HG03457 (cell line): ENCODE measurements around the gene FSTL5.
"Not testable (repeated sequence)": the region's sequence is repeated elsewhere in the genome, so short reads cannot be mapped to it uniquely, and the experiment has no call there.

ENCODE experiments used
- ATAC-seq: cut with Tn5 transposase; IDR thresholded peaks from one replicate; pipeline ENCODE4 v1.9.1; 2021; ENCODE audit warnings: moderate number of reproducible peaks; ENCODE audit not compliant: unreplicated experiment

The FSTL5 gene

GRCh38 chr4:162104459-162105124 is 59.2 kb downstream of the FSTL5 start:
- no peak for ATAC-seq

- ATAC-seq = not testable (repeated sequence)
These were observed 59.9 kb downstream of the FSTL5 start for GRCh38 chr4:162103908-162104307.

DNA sequence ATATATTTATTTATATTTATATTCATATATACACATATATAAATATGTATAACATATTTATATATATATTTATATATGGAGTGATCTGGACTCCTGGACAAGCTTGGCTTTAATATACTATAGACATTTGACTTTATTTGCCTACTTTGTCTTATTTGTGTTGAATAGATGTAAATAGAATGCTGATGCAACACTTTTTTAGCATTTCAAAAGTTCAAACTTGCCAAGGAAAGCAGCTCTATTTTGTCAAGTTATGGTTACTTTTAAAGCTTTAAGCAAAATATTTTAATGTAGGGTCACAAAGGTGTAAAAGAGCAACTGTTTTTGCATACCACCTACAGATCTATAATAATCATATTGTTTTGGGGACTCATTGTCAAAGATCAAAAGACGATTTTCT is 61.1 kb downstream of the FSTL5 start:
- ATAC-seq = no peak

- no peak for ATAC-seq
These were observed 62.5 kb downstream of the FSTL5 start for GRCh38 chr4:162101337-162101736.

- ATAC-seq = no peak
These were observed 88.1 kb downstream of the FSTL5 start for GRCh38 chr4:162075726-162076125.

- no peak for ATAC-seq
These were observed 102.6 kb downstream of the FSTL5 start for GRCh38 chr4:162061214-162061613.

DNA sequence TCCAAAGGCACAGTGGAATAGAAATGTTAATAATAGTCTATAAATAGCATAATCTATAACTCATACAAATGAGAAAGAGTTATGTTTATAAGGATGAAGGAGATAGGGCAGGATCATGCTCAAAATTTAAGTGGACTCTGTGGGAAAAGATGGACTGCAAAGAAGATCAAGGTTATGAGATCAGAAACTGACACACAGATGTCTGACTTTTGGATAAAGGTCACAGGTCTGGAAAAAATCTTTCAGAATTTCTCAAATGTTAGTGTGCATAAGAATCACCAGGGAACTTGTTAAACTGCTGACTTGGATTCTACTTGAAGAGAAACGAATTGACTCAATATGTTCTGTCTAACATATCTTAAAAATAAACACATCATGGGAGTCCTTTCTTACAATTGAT is 104.1 kb downstream of the FSTL5 start:
- ATAC-seq = no peak

DNA sequence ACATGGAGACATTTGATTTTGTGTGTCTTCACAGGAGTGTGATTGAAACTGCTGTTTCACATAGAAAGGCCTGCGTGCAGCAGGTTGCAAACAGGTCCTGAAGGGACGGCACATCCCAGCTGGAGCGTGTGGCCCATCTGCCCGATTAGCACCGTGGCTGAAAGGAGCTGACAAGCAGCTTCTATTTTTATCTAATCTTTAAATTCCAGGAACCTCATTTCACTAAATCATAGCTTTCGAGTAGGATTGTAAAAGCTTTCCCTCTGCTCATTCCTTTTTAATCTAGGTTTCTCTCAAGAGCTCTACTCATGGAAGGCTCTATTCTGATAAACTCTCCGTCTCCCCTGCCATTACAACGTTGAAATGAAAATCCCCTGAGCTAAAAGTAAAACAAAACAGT is 106.8 kb downstream of the FSTL5 start:
- ATAC-seq = no peak

DNA sequence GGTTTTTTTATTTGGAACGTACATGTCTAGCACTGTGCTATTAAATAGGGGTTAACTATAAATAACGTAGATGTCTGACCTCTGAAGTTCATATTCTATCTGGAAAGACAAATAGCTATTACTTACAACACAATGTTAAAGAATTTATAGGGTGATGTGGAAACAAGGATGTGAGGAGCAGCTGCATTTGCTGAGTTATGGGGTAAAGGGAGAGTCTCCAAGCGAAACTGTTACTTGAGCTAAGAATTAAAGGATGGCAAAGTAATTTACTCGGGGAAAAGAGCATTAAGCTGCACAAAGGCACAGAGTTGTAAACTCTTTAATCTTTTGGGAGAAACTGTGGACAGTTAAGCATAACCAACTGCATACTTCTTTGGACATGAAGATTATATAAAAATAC is 117.7 kb downstream of the FSTL5 start:
- no peak for ATAC-seq

- ATAC-seq = no peak
These were observed 125.7 kb downstream of the FSTL5 start for GRCh38 chr4:162038112-162038511.

DNA sequence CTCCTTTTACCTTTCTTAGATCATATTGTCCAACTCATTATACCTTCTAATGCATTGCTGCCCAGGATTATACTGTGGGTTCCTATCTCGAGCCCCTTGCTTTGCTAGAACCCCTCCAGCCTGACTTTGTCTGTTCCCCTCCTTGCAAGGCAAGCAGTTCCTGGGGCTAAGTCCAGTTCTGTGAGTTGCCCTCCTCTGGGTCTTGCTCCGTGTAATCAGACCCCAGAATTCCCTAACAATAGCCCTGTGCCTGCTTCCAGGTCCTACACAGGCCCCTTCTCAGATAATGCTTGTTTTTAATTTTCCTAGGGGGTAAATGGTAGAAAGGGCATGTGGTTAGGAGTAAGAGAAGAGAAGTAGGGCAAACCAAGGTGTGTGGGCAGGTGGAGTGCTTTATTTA is 145.9 kb downstream of the FSTL5 start:
- no peak for ATAC-seq

GRCh38 chr4:162016991-162017390 is 146.8 kb downstream of the FSTL5 start:
- ATAC-seq = no peak

GRCh38 chr4:162016219-162016618 is 147.6 kb downstream of the FSTL5 start:
- no peak for ATAC-seq

GRCh38 chr4:162015090-162015489 is 148.7 kb downstream of the FSTL5 start:
- ATAC-seq = no peak

- ATAC-seq = no peak
These were observed 152.7 kb downstream of the FSTL5 start for GRCh38 chr4:162011089-162011488.

- ATAC-seq = no peak
These were observed 153.4 kb downstream of the FSTL5 start for GRCh38 chr4:162010362-162010761.

- no peak for ATAC-seq
These were observed 171.5 kb downstream of the FSTL5 start for GRCh38 chr4:161992317-161992716.

GRCh38 chr4:161991811-161992210 is 172.0 kb downstream of the FSTL5 start:
- ATAC-seq = no peak

GRCh38 chr4:161990721-161991120 is 173.1 kb downstream of the FSTL5 start:
- ATAC-seq = no peak

GRCh38 chr4:161988946-161989345 is 174.9 kb downstream of the FSTL5 start:
- no peak for ATAC-seq

DNA sequence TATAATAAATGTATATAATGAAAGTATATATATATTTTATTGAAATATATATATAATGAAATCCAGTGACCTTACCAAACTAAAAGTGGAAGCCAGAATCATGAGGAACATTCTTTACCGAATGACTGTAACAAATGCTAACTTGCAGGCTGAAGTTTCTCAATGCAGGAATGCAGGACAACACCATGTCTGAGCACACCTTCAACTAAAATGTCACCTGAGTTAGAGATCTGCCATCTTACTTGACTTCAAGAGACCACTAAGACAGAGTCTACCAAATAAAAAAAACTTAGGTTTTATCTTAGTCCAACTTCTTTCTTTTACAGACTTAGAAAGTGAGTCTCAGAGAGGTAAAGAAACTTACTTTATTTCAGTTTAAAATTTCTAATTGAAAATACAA is 176.2 kb downstream of the FSTL5 start:
- no peak for ATAC-seq

DNA sequence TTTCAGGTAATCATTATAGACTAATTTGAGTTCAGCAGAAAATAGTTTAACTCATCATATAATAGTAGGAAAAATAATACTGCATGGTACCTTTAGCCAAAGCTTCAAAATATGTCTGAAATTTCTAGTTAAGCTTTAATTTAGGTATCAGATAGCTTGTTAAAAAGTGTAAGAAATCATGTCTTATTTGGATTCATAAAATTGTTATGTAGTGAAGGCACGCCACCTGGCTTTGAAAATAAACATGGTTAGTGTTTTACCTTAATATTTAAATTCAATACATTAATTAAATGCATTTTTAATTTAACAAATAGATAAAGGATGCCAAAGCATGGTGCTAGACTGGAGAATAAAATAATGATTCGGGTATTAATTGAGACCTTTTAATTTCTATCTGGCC is 211.4 kb downstream of the FSTL5 start:
- ATAC-seq = no peak

GRCh38 chr4:161949946-161950725 is 213.7 kb downstream of the FSTL5 start:
- no peak for ATAC-seq
